GM19324 (cell line): ENCODE results near the gene HOXD9.

Source experiments
- ATAC-seq: cut with Tn5 transposase; IDR thresholded peaks from one replicate; pipeline ENCODE4 v1.9.1; 2021; ENCODE audit warnings: mild to moderate bottlenecking, moderate library complexity; ENCODE audit not compliant: unreplicated experiment, low FRiP score

Gene HOXD9

DNA sequence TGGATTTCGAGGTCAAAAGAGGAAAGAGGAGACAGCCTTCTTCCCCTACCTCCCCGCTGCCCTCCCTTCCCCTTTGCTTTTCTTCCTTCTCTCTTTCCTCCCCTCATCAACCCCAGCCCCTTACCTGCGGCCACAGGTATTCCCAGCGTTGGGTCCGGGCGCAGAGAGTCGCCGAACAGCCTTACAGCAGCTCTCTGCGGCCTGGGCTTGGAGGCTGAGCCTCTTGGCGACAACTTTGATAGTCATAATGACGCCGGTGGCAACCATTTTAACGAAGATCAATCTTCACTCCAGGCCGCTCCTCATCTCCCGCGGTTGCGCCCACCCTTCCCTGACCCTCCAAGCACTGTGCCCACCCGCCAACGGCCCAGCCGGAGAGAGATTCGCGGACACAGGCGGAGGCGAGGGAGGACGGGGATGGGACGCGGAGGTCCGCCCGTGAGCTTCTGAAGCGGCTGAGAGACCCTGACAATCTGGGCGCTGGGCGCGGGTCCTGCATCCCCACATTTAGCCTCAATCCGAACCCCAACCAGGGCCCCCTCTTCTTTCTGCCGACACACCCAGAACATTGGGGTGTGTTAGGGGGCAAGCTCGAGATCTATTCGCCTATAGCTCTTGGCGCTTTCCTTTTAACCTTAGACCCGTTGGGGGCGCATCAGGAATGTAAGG is 37.3 kb upstream of the HOXD9 start:
- ATAC-seq, result no peak

DNA sequence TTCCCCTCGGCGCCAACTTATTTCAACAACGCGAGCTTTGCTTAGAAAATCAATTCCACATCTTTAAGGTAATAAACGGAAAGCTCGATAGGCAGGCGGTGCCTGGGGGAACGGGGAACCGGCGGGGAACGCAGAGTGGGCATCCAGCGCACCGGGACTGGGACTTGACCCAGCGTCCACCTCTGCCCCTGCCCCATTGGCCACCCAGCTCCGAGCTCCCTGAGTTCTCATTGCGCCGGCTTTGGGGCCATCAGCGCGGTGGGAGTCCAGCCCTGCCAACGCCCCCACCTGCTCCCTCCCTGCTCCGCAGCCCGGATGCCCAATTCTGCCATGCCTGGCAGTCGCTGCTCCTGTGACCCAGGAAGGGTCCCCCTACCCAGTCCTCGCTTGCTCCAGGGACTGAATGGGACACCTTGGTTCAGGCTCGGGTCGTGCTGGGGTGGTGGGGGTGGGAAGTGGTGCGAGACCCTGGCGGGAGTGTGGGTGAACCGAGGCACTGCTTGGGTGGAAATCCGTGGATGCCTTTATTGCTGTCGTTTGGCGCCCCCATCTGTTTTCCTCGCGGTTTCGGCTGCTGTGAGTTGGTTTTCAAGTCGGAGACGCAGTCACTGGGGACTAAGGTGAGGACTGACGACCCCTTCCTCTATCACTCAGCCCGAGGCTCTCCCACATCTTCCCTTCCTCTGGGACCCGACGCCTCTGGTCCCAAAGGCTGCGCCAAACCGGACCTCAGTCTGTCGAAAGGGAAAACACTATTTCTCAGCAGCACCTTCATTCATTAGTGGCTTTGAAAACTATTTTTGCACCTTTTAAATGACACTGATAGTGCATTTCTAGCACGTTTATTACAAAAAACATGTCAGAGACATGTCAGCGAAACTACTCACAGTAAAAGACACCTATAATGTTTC is 36.4 kb upstream of the HOXD9 start:
- ATAC-seq, result no peak

DNA sequence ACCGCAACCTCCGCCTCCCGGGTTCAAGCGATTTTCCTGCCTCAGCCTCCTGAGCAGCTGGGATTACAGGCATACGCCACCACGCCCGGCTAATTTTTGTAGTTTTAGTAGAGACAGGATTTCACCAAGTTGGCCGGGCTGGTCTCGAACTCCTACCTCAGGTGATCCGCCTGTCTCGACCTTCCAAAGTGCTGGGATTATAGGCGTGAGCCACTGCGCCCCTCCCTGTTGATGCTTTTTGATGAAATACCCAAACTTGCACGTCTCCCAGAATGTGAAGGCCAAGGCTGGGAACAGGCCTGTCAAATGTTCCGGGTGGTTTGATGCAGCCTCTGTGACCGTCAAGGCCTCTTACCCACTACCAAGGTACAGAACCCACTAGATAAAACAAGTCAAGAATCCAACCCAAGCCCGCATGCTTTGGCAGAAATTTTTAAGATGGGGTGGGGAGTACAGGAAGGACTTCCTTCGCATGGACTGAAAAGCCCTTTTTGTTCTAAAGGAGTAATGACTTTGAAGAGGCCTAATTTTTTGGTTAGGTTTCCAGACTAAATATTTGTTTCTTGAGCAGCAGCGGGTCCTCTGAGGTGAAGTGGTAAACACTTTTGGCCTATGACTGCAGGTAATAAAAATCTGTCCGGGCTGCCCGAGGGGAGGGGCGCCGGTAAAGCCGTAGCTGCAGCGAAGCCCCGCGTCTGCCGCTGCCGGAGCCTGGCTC is 35.0 kb upstream of the HOXD9 start:
- no peak for ATAC-seq

DNA sequence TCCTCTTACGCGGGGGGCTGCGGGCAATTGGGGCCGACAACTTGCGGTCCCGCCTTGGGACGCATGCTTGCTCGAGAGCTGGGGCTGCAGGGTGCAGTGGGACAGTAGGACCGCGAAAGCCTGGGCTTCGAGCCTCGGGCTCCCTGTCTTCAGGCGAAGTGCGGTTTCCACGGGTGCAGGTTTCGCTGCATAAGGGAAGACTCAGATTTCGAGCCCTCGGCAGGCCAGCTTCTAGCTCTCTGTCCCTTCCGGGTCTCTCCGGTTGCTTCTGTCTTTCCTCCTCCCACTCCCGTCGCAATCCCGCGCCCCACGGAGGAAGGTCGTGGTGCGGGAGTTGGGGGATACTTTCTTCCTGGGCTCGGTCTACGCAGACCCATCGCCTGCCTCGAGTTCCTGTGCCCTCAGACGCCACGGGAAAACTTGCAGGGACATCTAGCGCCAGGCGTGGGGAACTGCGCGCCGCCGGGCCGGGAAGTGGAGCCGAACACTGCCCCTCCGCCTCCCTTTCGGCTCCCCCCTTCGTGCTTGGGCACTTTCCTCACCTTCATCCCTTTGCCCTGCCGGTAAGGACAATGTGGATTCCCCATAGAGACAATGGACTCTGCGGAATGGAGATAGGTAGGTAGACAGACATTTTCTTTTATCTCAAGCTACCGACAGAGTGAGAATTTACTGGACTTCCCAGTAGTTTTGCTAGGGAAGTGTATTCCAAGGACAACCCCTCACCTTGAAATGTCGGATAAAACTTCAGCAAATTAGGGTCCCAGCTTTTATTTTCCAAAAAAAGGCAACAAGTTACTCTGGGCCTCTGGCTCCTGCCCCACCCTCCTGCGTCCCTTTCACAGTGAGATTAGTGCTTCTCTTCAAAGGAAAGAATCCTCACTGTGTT is 34.2 kb upstream of the HOXD9 start:
- no peak for ATAC-seq

DNA sequence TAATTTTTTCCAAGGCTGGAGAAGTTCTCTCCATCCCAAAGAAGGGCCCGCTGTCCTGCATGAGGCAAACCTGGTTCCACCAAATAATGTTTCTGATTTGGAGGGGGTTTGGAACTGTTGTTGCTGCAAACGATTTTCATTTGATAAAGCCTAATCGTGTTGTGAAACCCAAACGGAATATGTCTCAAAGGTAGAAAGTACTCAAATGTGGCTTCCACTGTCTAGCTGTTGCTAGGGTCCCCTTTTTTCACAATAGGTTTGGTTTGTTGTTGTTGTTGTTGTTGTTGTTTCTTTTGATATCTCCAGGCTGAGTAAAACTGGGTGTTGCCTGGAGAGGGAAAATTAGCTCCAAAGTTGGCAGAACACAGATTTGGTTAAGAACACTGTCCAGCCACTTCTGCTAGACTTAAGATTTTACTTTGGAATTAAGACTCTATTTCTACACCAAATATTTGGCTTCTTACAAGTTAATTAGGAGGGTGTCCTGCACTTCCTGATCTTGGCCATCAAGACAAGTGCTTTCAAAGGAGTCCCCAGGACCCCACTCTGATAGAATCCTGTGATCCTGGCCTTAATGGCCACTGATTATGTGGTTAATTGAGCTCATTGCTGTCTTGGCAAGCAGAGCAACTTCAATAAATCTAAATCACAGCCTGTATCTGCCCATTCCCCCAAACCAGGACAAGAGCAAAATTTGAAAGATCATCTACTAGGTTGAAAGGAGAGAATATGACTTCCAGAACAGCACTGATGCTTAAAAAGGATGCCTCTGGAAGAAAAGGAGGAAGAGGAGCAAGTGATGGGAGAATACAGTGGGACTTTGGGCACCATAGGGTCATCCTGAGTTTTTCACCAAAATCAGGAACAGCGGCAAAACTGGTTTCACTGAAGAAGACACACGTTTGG is 33.3 kb upstream of the HOXD9 start:
- no peak for ATAC-seq

DNA sequence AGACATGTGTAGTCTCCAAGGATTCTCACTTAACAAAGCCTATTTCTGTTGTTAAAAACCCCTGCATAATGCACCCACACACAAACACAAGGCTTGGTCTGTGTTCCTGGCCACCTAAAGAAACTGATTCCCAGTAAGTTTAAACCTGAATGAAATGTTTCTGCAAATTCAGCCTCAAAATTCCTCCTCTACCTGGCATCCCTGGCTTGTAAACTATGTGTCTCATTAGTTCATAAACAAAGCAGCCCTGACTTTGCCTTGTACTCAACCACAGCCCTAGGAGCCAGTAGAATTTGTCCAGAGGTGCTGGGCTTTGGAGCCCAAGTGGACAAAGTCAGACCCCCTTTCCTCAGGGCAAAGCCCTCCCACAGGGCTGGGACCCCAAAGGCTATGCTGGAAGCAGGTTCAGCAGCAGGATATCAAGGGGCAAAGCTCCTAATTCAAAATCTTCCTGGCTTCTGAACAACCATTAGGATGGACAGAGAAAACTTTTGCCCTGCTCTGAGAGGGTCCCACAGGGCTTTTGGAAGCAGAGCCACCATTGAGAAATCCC is 32.6 kb upstream of the HOXD9 start:
- no peak for ATAC-seq

DNA sequence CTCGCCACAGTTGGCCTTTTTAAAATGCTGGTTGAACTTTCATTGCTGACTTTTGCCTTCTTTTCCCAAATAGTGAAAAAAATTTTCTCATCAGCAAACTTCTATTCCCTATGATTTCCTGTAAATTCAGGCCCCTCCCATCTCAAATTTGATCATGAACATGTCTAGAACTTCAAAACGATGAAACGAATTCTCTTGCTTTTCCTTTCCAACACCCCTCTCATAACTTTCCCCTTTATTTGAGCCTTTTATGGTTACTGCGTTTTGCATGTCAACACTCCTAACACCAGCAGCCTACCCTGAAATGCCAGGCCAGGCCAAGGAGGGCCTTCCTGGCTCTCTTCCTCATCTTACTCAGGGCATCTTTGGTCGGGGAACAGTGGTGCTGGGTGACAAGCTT is 31.7 kb upstream of the HOXD9 start:
- no peak for ATAC-seq

DNA sequence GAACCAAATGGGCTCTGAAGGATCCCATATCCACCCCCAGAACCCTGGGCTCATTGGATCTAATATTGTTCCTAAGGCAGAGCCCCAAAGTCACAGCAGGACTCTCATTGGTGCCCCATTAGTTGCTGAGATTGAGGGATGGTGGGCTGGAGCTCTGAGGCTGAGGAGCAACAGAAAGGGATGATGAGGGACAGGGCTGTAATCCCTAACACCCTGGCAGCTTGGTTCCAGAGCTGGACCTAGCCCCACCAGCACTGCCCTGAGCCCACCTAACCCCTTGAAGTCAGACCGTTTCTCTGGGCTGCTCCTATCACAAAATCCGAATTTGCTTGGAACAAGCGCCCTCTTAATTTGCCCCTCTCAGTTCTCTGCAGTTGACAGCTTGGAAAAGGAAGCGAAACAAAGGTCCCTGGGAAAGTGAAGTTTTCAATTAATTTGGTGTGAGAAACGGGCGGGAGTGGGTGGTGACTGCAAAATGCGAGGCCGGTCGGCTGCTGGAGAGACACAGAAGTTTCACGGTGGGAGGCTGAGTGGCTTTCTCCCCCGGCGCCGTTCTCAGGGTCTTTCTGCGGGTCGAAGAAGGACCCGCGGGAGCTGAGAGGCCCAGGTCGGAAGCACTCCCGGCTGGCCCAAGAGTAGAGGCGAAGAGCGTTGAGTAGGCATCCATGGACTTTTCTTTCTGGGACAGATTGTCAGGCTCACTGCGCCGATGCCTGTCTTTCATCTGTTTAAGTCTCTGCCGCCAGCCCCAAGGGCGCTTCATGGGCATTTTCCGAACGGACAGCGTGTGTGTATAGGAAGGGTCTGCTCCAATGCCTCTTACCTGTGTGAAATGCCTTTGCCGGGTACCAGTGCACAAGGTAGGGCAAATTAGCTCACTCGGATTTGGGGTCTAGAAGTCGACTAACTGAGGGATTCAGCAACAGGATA is 30.9 kb upstream of the HOXD9 start:
- ATAC-seq, result no peak

DNA sequence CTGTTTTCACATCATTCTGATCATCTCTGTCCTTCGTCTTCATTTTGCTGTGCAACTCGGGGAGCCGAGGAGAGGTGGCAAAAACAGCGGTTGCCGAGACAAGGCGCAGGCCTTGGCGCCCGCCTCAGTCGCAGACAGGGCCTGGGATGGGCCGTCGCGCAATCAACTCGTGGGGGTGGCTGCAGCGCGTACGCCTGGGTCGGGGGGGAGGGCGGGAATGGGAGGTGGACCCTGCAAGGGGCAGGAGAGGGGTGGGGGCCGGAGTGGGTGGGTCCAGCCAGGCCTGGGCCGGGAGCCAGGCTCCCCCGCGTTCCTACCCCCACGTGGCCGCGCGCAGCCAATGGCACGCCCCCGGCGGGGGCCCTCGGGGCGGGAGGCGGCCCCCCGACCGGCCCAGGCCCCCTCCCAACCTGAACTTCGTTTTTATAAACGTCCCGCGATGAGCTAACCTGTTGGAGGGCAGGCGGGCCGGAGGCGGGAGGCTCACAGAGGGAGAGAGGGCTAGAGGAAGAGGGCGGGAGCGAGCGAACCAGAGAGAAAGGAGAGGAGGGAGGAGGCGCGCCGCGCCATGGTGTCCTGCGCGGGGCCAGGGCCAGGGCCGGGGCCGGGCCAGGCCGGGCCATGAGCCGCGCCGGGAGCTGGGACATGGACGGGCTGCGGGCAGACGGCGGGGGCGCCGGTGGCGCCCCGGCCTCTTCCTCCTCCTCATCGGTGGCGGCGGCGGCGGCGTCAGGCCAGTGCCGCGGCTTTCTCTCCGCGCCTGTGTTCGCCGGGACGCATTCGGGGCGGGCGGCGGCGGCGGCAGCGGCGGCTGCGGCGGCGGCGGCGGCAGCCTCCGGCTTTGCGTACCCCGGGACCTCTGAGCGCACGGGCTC is 30.0 kb upstream of the HOXD9 start, which contains the start of gene HOXD13:
HOXD13 (plus strand) TSS at position 452 of the 875 bp plus-strand sequence; CDS start at position 622, 170 bp downstream.
- no peak for ATAC-seq

DNA sequence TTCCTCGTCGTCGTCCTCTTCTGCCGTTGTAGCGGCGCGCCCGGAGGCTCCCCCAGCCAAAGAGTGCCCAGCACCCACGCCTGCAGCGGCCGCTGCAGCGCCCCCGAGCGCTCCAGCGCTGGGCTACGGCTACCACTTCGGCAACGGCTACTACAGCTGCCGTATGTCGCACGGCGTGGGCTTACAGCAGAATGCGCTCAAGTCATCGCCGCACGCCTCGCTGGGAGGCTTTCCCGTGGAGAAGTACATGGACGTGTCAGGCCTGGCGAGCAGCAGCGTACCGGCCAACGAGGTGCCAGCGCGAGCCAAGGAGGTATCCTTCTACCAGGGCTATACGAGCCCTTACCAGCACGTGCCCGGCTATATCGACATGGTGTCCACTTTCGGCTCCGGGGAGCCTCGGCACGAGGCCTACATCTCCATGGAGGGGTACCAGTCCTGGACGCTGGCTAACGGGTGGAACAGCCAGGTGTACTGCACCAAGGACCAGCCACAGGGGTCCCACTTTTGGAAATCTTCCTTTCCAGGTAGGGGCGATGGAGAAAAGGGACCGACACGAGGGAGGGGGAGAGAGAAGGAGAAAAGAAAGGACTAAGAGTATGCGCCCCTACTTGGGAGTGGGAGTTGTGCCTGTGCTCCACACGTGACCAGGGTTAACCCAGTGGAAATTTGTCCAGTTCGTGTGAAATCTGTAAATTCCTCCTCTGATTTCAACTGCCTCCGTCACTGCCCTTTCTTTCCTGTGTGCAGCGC is 29.2 kb upstream of the HOXD9 start:
- ATAC-seq, result no peak

DNA sequence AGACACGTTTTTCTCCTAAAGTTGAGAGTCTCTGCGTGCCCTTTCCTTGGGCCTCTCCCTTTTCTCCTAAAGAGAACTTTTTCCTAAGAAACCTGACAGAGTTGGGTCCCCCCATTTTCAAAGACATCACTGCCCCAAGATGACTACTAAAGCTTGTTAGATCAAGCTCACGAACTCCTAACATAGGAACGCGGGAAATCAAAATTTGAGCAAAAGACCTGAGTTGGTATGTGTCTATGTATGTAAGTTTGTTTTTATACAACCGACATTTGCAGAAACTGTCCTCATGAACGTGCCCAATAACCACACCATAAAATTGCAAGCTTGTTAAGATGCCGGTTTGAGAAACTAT is 28.6 kb upstream of the HOXD9 start:
- ATAC-seq, result no peak

DNA sequence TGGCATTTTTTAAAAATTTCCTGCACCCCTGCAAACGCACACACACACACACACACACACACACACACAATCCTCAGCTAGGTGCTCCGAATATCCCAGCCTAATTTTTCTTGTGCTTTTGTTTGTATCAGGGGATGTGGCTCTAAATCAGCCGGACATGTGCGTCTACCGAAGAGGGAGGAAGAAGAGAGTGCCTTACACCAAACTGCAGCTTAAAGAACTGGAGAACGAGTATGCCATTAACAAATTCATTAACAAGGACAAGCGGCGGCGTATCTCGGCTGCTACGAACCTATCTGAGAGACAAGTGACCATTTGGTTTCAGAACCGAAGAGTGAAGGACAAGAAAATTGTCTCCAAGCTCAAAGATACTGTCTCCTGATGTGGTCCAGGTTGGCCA is 28.2 kb upstream of the HOXD9 start:
- ATAC-seq, result no peak

DNA sequence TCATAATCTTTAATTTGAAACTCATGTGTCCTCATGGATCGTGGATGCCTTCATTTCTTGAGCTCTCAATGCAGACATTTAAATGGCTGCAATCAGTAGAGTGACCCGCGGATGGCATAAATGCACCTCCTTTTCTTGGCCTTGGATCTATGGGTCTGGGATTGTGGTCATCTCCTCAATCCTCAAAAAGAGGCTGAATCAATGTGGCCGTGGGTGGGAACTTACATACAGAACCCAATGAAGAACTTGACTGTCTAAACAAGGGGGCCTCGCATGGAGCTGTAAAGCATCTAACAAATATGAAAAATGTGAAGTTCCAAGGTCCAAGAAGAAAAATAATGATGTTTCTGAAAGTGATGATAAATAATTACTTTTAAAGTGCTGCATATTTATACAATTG is 27.1 kb upstream of the HOXD9 start:
- ATAC-seq, result no peak

DNA sequence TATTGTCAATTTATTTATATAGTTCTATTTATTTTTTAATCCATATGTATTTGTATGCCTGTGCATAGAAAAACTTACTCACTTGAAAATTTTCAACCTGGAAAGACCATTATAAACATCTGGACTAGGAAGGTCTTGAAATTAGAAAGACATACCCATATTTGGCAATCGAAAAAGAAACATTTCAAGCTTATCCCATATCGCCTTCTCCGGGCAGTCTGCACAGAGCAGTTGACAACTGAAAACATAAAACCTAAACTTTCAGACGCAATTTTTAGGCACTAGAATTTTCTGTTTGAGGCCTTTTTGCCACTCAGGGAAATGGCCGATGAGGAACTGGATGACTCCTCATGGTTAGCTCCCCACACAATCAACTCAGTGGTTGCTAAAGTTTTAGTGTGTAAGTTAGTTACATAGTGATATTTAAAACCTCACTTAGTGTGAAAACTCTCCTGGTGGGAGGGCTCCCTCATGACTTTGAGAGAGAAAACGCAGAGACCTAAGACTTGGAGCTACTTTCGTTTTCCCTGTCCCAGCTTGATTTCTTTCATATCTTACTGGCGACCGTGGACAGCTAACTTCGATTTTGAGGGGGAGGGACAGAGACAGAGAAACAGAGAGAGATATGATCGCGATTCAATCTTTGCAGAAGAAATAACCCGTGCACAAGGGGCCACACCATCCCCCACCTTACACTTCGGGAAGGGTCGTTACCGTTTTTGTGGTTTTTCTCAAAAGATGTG is 26.1 kb upstream of the HOXD9 start:
- ATAC-seq, result no peak

DNA sequence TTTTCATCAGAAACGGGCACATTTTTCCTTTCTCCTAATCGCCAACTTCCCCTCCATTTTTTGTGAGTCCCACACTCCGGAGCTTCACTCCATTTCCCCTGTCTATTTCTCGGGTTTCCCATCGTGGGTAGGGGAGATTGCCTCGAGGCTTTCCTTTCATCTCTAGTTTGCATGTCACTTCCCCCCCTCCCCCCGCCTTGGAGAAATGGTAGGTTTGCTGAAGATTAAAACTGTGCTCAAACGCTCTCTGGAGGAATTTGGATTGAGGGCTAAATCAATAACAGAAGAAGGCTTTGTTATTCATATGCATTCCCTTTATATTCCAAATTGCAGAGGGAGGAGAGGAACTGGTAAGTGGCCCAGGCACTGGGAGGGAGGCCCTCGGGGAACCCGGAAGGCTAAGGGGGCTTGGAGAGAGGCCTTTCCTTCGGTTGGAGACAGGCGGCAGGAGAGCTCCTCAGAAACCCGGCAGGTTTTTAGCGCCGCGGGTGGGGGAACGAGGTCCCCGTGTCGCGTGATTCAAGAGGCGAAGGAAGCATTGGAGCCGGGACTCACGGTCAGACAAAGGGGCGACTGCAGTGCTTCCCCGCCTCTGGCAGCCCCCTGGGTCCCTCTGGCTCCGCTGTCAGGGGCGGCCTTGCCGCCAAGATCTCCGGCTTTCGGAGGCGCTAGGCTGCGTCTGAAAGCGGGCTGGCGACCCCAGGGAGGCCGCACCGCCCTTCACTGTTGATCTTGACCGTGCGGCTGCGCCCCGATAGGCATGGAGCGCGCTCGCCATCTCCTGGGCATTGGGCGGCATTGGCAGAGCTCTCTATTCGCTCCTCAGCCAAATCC is 25.3 kb upstream of the HOXD9 start:
- ATAC-seq, result peak; percentile 88
